Measurements from ENCODE around the gene TRABD.

The TRABD gene

GRCh38 chr22:50175921-50176849, 9.5 kb upstream of the TRABD start:
- no peak for DNase-seq

DNA sequence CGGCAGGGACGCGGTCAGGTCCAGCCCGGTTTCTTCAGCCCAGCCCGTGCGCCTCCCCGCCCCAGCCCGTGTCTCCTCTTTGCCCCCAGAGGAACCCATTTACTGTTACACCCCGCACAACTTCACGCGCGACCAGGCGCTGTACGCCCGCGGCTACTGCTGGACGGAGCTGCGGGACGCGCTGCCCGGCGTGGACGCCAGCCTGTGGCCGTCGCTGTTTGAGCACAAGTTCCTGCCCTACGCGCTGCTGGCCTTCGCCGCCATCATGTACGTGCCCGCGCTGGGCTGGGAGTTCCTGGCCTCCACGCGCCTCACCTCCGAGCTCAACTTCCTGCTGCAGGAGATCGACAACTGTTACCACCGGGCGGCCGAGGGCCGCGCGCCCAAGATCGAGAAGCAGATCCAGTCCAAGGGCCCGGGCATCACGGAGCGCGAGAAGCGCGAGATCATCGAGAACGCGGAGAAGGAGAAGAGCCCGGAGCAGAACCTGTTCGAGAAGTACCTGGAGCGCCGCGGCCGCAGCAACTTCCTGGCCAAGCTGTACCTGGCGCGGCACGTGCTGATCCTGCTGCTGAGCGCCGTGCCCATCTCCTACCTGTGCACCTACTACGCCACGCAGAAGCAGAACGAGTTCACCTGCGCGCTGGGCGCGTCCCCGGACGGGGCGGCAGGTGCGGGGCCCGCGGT, 8.7 kb upstream of the TRABD start:
- no peak for DNase-seq

- no peak for DNase-seq
Observed at GRCh38 chr22:50177537-50178470, 7.9 kb upstream of the TRABD start.

- DNase-seq, result no peak
Observed at GRCh38 chr22:50178471-50178864, 7.2 kb upstream of the TRABD start.

GRCh38 chr22:50178871-50179869, 6.5 kb upstream of the TRABD start:
- DNase-seq, result no peak

GRCh38 chr22:50179937-50180726, 5.6 kb upstream of the TRABD start:
- DNase-seq, result no peak

DNA sequence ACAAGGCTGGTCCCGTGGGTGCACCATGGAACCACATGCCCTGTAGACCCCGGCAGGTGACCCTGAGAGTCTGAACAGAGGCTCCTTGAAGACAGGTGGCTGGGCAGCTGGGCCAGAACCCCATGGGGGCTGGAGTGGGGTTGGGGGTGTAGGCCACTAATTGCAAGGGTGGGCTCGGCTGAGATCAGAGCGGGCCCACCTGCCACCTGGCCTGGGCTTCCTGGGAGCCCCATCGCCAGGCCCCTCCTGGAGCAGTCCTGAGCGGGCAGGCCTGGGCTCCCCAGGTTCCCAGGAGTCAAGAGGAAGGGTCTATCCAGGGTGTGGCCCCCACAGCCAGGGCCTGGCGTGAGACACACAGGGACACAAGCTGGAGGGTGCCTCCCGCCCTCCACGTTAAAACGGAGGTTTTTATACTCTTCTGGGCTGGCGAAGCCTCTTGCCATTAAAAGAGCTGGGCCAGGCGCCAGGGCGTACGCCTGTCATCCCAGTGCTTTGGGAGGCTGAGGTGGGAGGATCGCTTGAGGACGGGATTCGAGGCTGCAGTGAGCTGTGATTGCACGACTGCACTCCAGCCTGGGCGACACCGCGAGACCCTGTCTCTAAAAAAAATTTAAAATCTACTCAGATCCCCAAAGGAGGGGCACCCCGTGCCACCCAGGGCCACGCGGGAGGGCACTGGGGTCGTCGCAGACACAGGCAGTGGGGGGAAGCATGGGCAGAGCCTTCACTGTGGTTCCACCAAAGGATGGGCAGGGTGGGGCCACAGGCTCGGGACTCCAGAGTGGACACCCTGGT, 4.8 kb upstream of the TRABD start:
- DNase-seq, result no peak

GRCh38 chr22:50182176-50183081, 3.3 kb upstream of the TRABD start:
- peak; percentile 29 for DNase-seq

GRCh38 chr22:50183141-50183971, 2.4 kb upstream of the TRABD start:
- DNase-seq, result no peak

DNA sequence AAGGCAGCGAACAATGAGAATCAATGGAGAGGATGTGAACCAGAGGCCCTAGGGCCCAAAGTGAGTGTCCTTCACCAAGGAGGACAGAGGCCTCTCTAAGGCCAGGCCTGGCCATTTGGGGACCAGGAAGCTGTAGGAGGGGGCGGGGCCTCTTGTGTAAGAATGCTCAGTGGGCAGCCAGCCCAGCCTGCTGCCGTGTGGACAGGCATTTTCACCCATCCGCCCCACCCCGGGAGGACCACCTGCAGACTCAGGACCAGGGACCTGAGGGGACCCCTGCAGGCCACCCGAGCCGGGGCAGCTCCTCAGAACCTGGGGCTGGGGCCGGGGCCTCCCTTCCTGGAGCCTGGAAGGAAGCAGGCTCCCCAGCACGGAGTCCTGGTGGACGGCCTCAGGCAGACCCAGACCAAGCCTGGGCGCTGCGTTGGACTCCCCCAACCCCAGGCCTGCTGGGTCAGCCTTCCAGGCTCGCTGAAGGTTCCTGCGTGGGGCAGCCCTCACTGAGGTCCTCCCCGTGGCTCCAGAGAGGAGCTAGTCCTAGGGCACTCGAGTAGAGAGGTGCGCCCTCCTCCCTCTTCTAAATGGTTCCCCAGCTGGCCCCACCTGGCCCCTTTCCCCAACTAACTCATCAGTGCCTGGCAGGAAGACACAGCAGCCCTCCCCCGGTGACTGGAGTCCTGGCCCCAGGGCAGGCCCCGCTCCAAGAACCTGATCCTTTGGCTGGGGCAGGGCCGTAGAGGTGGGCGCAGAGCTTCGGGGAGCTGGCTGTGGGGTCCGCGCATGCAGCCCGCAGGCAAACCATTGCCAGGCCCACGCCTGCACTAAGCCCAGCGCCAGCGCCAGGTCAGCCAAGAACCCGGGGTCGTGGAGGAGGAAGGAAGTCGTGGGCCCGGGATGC, 1.5 kb upstream of the TRABD start:
- DNase-seq, result no peak

GRCh38 chr22:50184902-50185374, 775 bp upstream of the TRABD start:
- no peak for DNase-seq

- no peak for DNase-seq
Observed at GRCh38 chr22:50186181-50186714, 535 bp downstream of the TRABD start.

GRCh38 chr22:50186761-50187523, 1.2 kb downstream of the TRABD start:
- DNase-seq, result no peak

DNA sequence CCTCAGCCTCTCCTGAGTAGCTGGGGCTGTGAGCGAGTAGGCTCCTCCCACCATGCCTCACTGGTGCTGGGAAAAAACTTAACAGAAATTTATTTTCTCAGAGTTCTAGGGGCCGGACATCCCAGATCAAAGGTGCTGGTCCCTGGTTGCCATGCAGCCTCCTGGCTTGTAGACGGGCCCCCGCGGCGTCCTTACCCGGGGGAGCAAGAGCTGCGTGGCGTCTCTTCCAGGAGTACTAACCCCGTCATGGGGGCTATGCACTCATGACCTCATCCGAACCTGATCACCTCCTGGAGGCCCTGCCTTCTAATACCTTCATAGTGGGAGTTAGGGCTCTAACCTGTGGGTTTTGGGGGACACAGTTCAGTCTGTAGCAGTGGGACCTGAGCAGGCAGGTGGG, 2.6 kb downstream of the TRABD start:
- DNase-seq, result no peak

- no peak for DNase-seq
Observed at GRCh38 chr22:50189184-50189848, 3.6 kb downstream of the TRABD start.
